Ureter (tissue), 1 donor: ENCODE results near the gene HLA-G. TPM values are rescaled to one million over a fixed set of nuclear protein-coding genes. Genes with fewer than 3 reads are reported as not detected.

Experiments
- DNase-seq: peaks from one replicate; pipeline ENCODE4 v3.0.0-alpha.2; 2020; ENCODE audit warnings: low spot score
- total RNA-seq: library from RNA; stranded (reverse); gene quantifications from one replicate; pipeline ENCODE4 v1.2.4, GENCODE V29; 2023
- donor health status: DM: yes; HTN: yes; CAD: no.

The HLA-G gene
- total RNA-seq, 1 donor from 2014 or later = not detected

DNA sequence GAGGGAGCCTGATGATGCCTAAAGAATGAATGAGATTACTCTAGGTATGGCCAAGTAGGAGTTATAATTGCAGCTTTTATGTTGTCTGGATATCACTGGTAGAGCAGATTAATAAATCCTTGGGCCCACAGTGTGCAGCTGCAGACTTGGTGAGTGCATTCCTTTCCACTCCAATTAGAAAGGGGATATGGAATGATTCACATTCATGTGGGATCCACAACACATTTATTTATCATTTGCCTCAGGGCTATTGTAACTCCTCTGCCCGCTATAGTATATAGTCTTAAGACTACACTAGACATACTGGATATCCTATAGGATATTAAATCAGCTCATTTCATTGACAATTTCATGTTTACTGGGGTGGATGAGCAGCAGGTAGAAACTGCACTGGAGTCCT is 11.6 kb upstream of the HLA-G start:
- DNase-seq = no peak

DNA sequence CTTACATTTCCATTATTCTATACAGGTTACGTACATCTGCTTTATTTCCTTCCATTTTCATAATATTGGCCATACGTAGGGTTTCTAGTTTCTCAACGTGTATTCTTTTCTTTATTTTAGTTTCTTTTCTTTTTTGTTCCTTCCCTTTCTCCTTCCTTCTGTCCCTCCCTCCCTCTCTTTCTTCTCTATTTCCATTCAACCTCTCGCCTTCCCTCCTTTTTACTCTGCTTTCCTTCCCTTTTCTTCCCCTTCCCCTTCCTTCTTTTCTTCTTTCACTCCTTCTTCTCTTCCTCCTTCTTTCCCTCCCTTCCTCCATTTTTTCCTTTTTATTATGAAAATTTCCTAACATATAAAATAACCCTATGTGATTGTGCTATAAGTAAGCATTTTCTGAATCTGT is 8.7 kb upstream of the HLA-G start:
- no peak for DNase-seq

DNA sequence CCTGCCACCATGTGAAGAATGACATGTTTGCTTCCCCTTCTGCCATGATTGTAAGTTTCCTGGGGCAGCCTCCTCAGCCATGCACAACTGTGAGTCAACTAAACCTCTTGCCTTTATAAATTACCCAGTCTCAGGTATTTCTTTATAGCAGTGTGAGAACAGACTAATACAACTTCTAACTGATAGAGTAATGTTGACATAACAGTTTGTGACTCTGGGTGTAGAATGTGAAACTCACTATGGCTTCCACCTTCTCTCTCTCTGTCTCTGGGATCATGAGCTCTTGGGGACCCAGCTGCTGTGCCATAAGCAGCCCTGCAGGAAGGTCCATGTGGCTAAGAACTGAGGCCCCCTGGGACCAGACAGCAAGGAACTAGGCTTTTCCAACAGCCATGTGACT is 3.5 kb upstream of the HLA-G start:
- DNase-seq = no peak

GRCh38 chr6:29825848-29826247 is 1.8 kb upstream of the HLA-G start:
- no peak for DNase-seq

- DNase-seq = no peak
These were observed 1.4 kb upstream of the HLA-G start for GRCh38 chr6:29826271-29826670.

DNA sequence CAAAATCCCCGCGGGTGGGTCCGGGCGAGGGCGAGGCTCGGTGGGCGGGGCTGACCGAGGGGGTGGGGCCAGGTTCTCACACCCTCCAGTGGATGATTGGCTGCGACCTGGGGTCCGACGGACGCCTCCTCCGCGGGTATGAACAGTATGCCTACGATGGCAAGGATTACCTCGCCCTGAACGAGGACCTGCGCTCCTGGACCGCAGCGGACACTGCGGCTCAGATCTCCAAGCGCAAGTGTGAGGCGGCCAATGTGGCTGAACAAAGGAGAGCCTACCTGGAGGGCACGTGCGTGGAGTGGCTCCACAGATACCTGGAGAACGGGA is 809 bp downstream of the HLA-G start:
- DNase-seq = no peak

- DNase-seq = no peak
These were observed 2.1 kb downstream of the HLA-G start for GRCh38 chr6:29829766-29830165.

GRCh38 chr6:29830409-29830808 is 2.8 kb downstream of the HLA-G start:
- no peak for DNase-seq

DNA sequence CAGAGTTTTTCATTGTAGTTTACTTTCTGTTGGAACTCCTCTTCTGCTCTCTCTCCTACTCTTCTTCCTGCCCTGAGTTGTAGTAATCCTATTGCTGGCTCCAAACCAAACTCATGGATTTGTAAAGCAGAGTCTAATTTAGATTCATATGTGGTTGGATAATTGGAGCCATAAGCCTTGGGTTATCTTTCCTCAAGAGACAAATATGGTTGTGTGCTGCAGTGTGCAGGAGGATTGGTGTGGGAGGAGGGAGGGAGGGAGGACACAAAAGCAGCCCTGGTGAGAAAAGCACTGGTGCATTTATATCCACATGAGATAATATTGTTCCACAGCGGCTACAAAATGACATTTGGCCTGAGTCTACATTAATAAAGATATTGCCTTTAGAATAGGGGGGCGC is 4.2 kb downstream of the HLA-G start:
- no peak for DNase-seq

- no peak for DNase-seq
These were observed 7.2 kb downstream of the HLA-G start for GRCh38 chr6:29834564-29835436.

DNA sequence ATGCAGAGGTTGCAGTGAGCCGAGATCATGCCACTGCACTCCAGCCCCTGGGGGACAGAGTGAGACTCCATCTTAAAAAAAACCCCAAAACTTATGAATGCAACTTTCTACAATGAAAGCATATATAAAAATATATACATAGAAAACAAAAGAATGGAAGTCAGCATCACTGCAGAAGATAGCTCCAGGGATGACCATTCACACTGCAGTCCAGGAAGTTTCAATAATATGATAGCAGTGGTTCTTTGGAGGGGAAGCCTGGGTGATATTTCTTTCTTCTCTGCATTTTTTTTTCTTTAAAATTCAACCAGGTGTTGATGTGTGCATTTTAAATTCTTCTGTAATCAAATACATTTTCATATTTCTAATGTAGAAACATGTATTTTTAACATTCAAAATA is 12.3 kb downstream of the HLA-G start:
- DNase-seq = no peak

- DNase-seq = no peak
These were observed 13.4 kb downstream of the HLA-G start for GRCh38 chr6:29841030-29841429.

DNA sequence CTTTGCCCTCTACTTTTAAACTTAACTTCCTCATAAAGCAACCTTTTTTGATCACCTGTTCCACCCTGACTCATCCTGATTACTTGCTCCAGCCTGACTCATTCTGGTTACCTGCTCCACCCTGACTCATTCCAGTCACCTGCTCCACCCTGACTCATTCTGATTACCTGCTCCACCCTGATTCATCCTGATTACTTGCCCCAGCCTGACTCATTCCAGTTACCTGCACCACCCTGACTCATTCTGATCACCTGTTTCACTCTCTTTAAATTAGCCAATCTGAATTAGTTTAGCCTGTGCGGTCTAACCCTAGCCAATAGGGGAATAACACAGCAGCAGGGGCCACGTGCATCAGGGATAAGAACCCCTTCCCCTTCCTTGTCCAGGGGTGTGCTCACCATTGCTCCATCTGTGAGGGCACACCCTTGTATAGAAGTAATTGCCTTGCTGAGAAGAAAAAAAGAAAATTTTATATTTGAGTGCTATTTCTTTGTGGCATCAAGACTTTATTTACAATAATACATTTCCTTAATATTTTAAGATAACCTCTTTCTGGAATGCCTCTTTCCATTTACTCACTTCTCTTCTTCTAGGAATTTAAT is 17.9 kb downstream of the HLA-G start:
- DNase-seq = no peak

- peak; percentile 75 for DNase-seq
These were observed 20.4 kb downstream of the HLA-G start for GRCh38 chr6:29847871-29848630.

DNA sequence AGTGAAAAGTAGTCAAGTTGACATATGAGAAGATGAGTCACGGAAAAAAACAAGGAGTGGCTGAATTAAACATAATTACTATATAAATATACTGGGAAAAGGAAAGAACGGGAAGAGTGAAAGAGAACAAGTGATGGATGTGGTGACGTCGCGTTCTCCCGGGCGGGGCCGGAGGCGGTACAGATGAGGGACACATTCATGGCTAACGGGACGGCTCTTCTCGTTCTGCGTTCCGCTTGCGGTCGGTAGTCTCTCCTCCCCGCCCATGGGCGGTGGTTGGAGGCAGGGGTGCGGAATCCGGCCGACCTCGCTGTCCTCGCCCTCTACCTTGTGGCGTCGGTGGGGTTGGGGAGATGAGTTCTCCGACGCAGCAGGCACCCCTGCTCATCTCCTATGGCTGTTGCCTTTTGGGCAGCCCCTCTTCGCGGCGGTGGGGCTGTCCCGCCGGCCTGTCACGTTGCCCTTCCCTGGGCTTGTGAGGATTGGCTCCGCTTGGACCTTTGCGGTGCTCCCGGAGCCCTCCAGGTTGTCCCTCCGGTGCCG is 22.5 kb downstream of the HLA-G start:
- no peak for DNase-seq

GRCh38 chr6:29851190-29851589 is 23.6 kb downstream of the HLA-G start:
- no peak for DNase-seq

GRCh38 chr6:29853245-29853644 is 25.6 kb downstream of the HLA-G start:
- DNase-seq = no peak

DNA sequence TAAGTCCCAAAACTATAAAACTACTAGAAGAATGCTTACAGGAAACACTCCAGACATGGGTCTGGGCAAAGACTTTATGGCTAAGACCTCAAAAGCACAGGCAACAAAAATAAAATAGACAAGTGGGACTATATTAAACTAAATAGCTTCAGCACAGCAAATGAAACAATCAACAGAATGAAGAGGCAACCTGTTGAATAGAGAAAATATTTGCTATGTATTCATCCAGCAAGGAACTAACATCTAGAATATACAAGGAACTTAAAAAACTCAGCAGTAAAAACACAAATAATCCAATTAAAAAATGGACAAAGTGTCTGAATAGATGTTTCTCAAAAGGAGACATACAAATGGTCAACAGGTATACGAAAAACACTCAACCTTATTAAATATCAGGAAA is 30.4 kb downstream of the HLA-G start:
- no peak for DNase-seq

GRCh38 chr6:29861521-29862255 is 34.1 kb downstream of the HLA-G start:
- DNase-seq = no peak

DNA sequence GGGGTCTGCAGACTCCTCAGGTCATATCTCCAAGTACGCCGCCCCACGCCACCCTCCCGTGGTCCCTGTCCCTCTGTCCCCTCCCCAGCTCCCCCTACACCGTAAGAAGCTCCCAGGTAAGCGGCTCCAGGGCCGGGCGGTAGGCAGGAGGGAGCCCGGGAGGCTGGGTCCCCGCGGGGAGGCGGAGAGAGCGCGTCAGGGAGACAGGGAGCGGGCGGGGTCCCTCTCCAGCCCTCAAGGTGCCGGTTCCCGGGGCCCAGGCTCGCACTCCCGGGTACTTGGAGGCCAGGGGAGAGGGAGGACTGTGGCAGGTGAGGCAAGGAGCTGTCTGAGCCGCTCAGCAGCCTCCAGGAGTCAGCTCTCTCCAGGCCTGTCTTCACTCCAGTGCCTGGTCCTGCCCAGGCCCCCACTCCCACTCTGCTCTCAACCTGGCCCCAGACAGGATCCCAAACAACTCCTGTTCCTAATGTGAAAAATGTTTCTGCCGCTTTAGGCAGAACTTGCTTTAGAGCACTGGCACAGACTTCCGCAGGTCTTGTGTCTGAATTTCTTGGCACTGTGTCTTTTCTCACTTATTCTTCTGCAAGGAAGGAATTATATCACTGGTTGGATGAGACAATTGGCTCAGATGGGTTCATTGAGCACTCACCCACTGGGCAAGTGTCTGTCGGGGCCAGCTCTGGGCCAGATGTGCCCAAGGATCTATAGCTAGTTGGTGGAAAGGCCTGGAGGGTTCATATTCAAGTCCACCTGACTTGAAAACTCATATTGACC is 36.6 kb downstream of the HLA-G start:
- no peak for DNase-seq

- DNase-seq = no peak
These were observed 38.0 kb downstream of the HLA-G start for GRCh38 chr6:29865631-29866030.
